ENCODE data around the gene ACER3. TPM values are rescaled to one million over a fixed set of nuclear protein-coding genes. Genes with fewer than 3 reads are reported as not detected.
"Not testable (repeated sequence)": the region's sequence is repeated elsewhere in the genome, so short reads cannot be mapped to it uniquely, and the experiment has no call there.

Gene ACER3
- total RNA-seq, 2 experiments from 2014 or later = 10.5 to 10.9 TPM

GRCh38 chr11:77051511-77051910 is 190.8 kb downstream of the ACER3 start:
- Mint-ChIP-seq H3K36me3 (no peaks in the 10 kb centered on the region), H3K9me3 (peaks cover 8% of the 10 kb centered on the region), H3K4me3 (no peak overlapping the region), H3K27ac (no peak overlapping the region), H3K27me3 (no peaks in the 10 kb centered on the region), H3K4me1 (ENCODE audit: low read depth) (peaks cover 5% of the 10 kb centered on the region)
- POLR2A ChIA-PET = no interaction called here
- DNase-seq = no peak
- CTCF ChIA-PET = interaction anchor here (1.4 to 5.6 kb wide), 2 partner anchors 40 to 330 kb away, joined by 3 to 32 read pairs; no protein-coding TSS in a partner anchor
- intact Hi-C loops (cut with micrococcal nuclease) = no loop called here

GRCh38 chr11:77052518-77052917 is 191.8 kb downstream of the ACER3 start:
- Mint-ChIP-seq H3K36me3 (peaks cover 2% of the 10 kb centered on the region), H3K4me1 (ENCODE audit: low read depth) (no peaks in the 10 kb centered on the region), H3K9me3 (peaks cover 12% of the 10 kb centered on the region), H3K4me3 (no peak overlapping the region), H3K27ac (no peak overlapping the region), H3K27me3 (no peaks in the 10 kb centered on the region)
- ChIA-PET CTCF (interaction anchor here (1.4 to 5.6 kb wide), 2 partner anchors 39 to 331 kb away, joined by 3 to 32 read pairs; no protein-coding TSS in a partner anchor), POLR2A (no interaction called here)
- DNase-seq = no peak
- intact Hi-C loops (cut with micrococcal nuclease) = no loop called here

GRCh38 chr11:77053217-77054015 is 192.7 kb downstream of the ACER3 start:
- ChIA-PET POLR2A (no interaction called here), CTCF (interaction anchor here (1.3 to 5.6 kb wide), 2 partner anchors 38 to 134 kb away, joined by 3 to 32 read pairs; no protein-coding TSS in a partner anchor)
- H3K4me3 Mint-ChIP-seq = no peak overlapping the region
- DNase-seq = no peak
- H3K27ac Mint-ChIP-seq = no peak overlapping the region
- no peaks in the 10 kb centered on the region for H3K27me3 Mint-ChIP-seq
- peaks cover 2% of the 10 kb centered on the region for H3K36me3 Mint-ChIP-seq
- intact Hi-C loops (cut with micrococcal nuclease) = no loop called here
- H3K9me3 Mint-ChIP-seq = peaks cover 12% of the 10 kb centered on the region
- no peaks in the 10 kb centered on the region for H3K4me1 Mint-ChIP-seq (ENCODE audit: low read depth)

- no peaks in the 10 kb centered on the region for H3K27me3 Mint-ChIP-seq
- H3K36me3 Mint-ChIP-seq = peaks cover 2% of the 10 kb centered on the region
- peaks cover 12% of the 10 kb centered on the region for H3K9me3 Mint-ChIP-seq
- H3K4me3 Mint-ChIP-seq = no peak overlapping the region
- no peak for DNase-seq
- POLR2A ChIA-PET = no interaction called here
- CTCF ChIA-PET = interaction anchor here (1.3 to 5.6 kb wide), 2 partner anchors 37 to 134 kb away, joined by 3 to 32 read pairs; no protein-coding TSS in a partner anchor
- no peak overlapping the region for H3K27ac Mint-ChIP-seq
- no peaks in the 10 kb centered on the region for H3K4me1 Mint-ChIP-seq (ENCODE audit: low read depth)
- intact Hi-C loops (cut with micrococcal nuclease) = no loop called here
These were observed 193.4 kb downstream of the ACER3 start for GRCh38 chr11:77054084-77054483.

- Mint-ChIP-seq H3K27me3 (no peaks in the 10 kb centered on the region), H3K4me3 (no peak overlapping the region), H3K27ac (no peak overlapping the region), H3K9me3 (peaks cover 12% of the 10 kb centered on the region), H3K4me1 (ENCODE audit: low read depth) (no peaks in the 10 kb centered on the region), H3K36me3 (peaks cover 2% of the 10 kb centered on the region)
- intact Hi-C loops (cut with micrococcal nuclease) = no loop called here
- POLR2A ChIA-PET = interaction anchor here (0.6 kb wide), 1 partner anchor 290 kb away, joined by 3 read pairs; no protein-coding TSS in a partner anchor
- CTCF ChIA-PET = interaction anchor here (0.6 to 5.6 kb wide), 2 partner anchors 36 to 188 kb away, joined by 3 to 32 read pairs; no protein-coding TSS in a partner anchor
- DNase-seq = no peak
These were observed 194.4 kb downstream of the ACER3 start for GRCh38 chr11:77055101-77055561.

GRCh38 chr11:77055913-77056312 is 195.2 kb downstream of the ACER3 start:
- H3K27me3 Mint-ChIP-seq = no peaks in the 10 kb centered on the region
- CTCF ChIA-PET = interaction anchor here (5.6 kb wide), 1 partner anchor 35 kb away, joined by 32 read pairs; no protein-coding TSS in a partner anchor

GRCh38 chr11:77056814-77057402 is 196.2 kb downstream of the ACER3 start:
- intact Hi-C loops (cut with micrococcal nuclease) = no loop called here
- H3K9me3 Mint-ChIP-seq = peaks cover 12% of the 10 kb centered on the region

More at GRCh38 chr11:77055913-77056312, 195.2 kb downstream of the ACER3 start:
- H3K27ac Mint-ChIP-seq = no peak overlapping the region
- H3K4me3 Mint-ChIP-seq = no peak overlapping the region
- H3K36me3 Mint-ChIP-seq = peaks cover 2% of the 10 kb centered on the region
- H3K4me1 Mint-ChIP-seq (ENCODE audit: low read depth) = no peaks in the 10 kb centered on the region
- intact Hi-C loops (cut with micrococcal nuclease) = no loop called here
- DNase-seq = no peak
- H3K9me3 Mint-ChIP-seq = peaks cover 12% of the 10 kb centered on the region
- POLR2A ChIA-PET = no interaction called here

GRCh38 chr11:77057938-77058474 is 197.3 kb downstream of the ACER3 start:
- Mint-ChIP-seq H3K27ac (no peak overlapping the region), H3K36me3 (peaks cover 2% of the 10 kb centered on the region), H3K4me1 (ENCODE audit: low read depth) (no peaks in the 10 kb centered on the region), H3K27me3 (no peaks in the 10 kb centered on the region), H3K4me3 (no peak overlapping the region), H3K9me3 (peaks cover 12% of the 10 kb centered on the region)
- POLR2A ChIA-PET = no interaction called here
- CTCF ChIA-PET = no interaction called here
- intact Hi-C loops (cut with micrococcal nuclease) = no loop called here
- DNase-seq = no peak

More at GRCh38 chr11:77056814-77057402, 196.2 kb downstream of the ACER3 start:
- ChIA-PET POLR2A (no interaction called here), CTCF (no interaction called here)
- Mint-ChIP-seq H3K27me3 (no peaks in the 10 kb centered on the region), H3K4me3 (no peak overlapping the region), H3K4me1 (ENCODE audit: low read depth) (no peaks in the 10 kb centered on the region), H3K36me3 (peaks cover 2% of the 10 kb centered on the region), H3K27ac (no peak overlapping the region)
- no peak for DNase-seq

GRCh38 chr11:77058900-77059299 is 198.2 kb downstream of the ACER3 start:
- DNase-seq = no peak
- H3K4me3 Mint-ChIP-seq = no peak overlapping the region
- no peaks in the 10 kb centered on the region for H3K27me3 Mint-ChIP-seq
- CTCF ChIA-PET = interaction anchor here (0.7 kb wide), 1 partner anchor 68 kb away, joined by 3 read pairs; no protein-coding TSS in a partner anchor
- H3K27ac Mint-ChIP-seq = no peak overlapping the region
- peaks cover 2% of the 10 kb centered on the region for H3K36me3 Mint-ChIP-seq
- POLR2A ChIA-PET = no interaction called here
- no peaks in the 10 kb centered on the region for H3K4me1 Mint-ChIP-seq (ENCODE audit: low read depth)
- intact Hi-C loops (cut with micrococcal nuclease) = no loop called here
- H3K9me3 Mint-ChIP-seq = peaks cover 12% of the 10 kb centered on the region

GRCh38 chr11:77059806-77060205 is 199.1 kb downstream of the ACER3 start:
- POLR2A ChIA-PET = no interaction called here
- CTCF ChIA-PET = no interaction called here
- Mint-ChIP-seq H3K9me3 (peaks cover 12% of the 10 kb centered on the region), H3K36me3 (peaks cover 2% of the 10 kb centered on the region), H3K27me3 (no peaks in the 10 kb centered on the region), H3K4me1 (ENCODE audit: low read depth) (no peaks in the 10 kb centered on the region), H3K27ac (no peak overlapping the region), H3K4me3 (no peak overlapping the region)
- intact Hi-C loops (cut with micrococcal nuclease) = no loop called here
- no peak for DNase-seq

- DNase-seq = no peak
- H3K27ac Mint-ChIP-seq = no peak overlapping the region
- H3K4me3 Mint-ChIP-seq = no peak overlapping the region
- H3K9me3 Mint-ChIP-seq = peaks cover 12% of the 10 kb centered on the region
- intact Hi-C loops (cut with micrococcal nuclease) = no loop called here
- H3K27me3 Mint-ChIP-seq = no peaks in the 10 kb centered on the region
- H3K4me1 Mint-ChIP-seq (ENCODE audit: low read depth) = no peaks in the 10 kb centered on the region
- ChIA-PET POLR2A (no interaction called here), CTCF (no interaction called here)
- peaks cover 2% of the 10 kb centered on the region for H3K36me3 Mint-ChIP-seq
These were observed 199.5 kb downstream of the ACER3 start for GRCh38 chr11:77060234-77060633.

- H3K27me3 Mint-ChIP-seq; DNase-seq; H3K4me3 Mint-ChIP-seq; CTCF ChIA-PET; H3K36me3 Mint-ChIP-seq; intact Hi-C loops (cut with micrococcal nuclease); H3K27ac Mint-ChIP-seq; POLR2A ChIA-PET; H3K9me3 Mint-ChIP-seq; H3K4me1 Mint-ChIP-seq (ENCODE audit: low read depth): not testable (repeated sequence)
These were observed 200.5 kb downstream of the ACER3 start for GRCh38 chr11:77061258-77061657.

Measured in activated CD4-positive, alpha-beta memory T cell treated with anti-CD3 and anti-CD28 coated beads for 36 hours (primary cell).